SK-N-SH (cell line): ENCODE measurements around the gene PTPRD.

Experiments
- EP300 ChIP-seq, 2 experiments: IDR thresholded peaks; 2 replicates each; pipeline versions ENCODE4 v1.4.0 to v1.6.1; 2012; ENCODE audit warnings: borderline replicate concordance in 1 of 2, low read depth in 1 of 2, low read length in 1 of 2
- EZH2phosphoT487 ChIP-seq: fragments of 200-600 bp; sonication (generic); IDR thresholded peaks from 2 replicates; pipeline ENCODE4 v1.6.1; 2017; ENCODE audit warnings: low read depth, mixed run types, mild to moderate bottlenecking, antibody characterized with exemption, moderate library complexity, borderline replicate concordance
- FOXM1 ChIP-seq: IDR thresholded peaks from 2 replicates; pipeline ENCODE4 v1.4.0; 2012; ENCODE audit warnings: low read depth, mild to moderate bottlenecking
- JUND ChIP-seq: IDR thresholded peaks from 2 replicates; pipeline ENCODE4 v1.4.0; 2012
- MEF2A ChIP-seq: IDR thresholded peaks from 2 replicates; pipeline ENCODE4 v1.4.0; 2012; ENCODE audit warnings: low read depth, borderline replicate concordance
- NFIC ChIP-seq: IDR thresholded peaks from 2 replicates; pipeline ENCODE4 v1.4.0; 2012; ENCODE audit warnings: borderline replicate concordance
- POLR2AphosphoS5 ChIP-seq: IDR thresholded peaks from 2 replicates; pipeline ENCODE4 v1.6.1; 2012; ENCODE audit warnings: low read depth, low read length
- RXRA ChIP-seq: IDR thresholded peaks from 2 replicates; pipeline ENCODE4 v1.4.0; 2012; ENCODE audit warnings: low read depth, mild to moderate bottlenecking, borderline replicate concordance
- TCF12 ChIP-seq: IDR thresholded peaks from 2 replicates; pipeline ENCODE4 v1.4.0; 2012
- TF ChIP-seq, protein P1 (sequence below): fragments of 200-600 bp; sonication (generic); IDR thresholded peaks from 2 replicates; pipeline ENCODE4 v1.6.1; 2017; ENCODE audit warnings: antibody characterized with exemption, mild to moderate bottlenecking, moderate library complexity
- TF ChIP-seq, protein P2 (sequence below): IDR thresholded peaks from 2 replicates; pipeline ENCODE4 v1.4.0; 2012; ENCODE audit warnings: low read depth, borderline replicate concordance

DNA sequence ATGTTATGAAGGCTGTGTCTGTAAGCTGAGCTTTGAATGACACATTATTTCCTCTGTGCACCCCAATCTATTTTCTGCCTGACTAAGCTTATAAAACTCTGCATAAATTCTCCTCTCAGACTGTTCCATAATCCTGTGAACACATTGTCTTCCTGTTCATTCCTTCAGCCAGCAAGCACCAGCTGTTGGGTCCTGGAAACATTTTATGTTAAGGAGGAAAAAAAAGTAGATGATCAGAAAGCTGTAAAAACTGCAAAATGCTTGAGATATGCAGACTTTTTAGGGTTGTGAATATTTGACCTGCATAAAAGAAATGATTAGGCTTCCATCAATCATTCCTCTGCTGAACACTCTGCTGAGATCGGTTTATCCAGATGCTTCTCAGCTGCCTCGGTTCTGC is 1567.2 kb downstream of the PTPRD start:
- TF ChIP-seq, protein P1, sequence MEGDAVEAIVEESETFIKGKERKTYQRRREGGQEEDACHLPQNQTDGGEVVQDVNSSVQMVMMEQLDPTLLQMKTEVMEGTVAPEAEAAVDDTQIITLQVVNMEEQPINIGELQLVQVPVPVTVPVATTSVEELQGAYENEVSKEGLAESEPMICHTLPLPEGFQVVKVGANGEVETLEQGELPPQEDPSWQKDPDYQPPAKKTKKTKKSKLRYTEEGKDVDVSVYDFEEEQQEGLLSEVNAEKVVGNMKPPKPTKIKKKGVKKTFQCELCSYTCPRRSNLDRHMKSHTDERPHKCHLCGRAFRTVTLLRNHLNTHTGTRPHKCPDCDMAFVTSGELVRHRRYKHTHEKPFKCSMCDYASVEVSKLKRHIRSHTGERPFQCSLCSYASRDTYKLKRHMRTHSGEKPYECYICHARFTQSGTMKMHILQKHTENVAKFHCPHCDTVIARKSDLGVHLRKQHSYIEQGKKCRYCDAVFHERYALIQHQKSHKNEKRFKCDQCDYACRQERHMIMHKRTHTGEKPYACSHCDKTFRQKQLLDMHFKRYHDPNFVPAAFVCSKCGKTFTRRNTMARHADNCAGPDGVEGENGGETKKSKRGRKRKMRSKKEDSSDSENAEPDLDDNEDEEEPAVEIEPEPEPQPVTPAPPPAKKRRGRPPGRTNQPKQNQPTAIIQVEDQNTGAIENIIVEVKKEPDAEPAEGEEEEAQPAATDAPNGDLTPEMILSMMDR, result no peak
- TF ChIP-seq FOXM1 (no peak), POLR2AphosphoS5 (no peak), MEF2A (no peak), NFIC (no peak), EP300 (IDR thresholded peaks at IDR 0.05; ENCODE audit: borderline replicate concordance in 1 of 2, low read depth in 1 of 2, low read length in 1 of 2) (no peak), EZH2phosphoT487 (no peak), RXRA (no peak), TCF12 (no peak), JUND (no peak)
- TF ChIP-seq, protein P2, sequence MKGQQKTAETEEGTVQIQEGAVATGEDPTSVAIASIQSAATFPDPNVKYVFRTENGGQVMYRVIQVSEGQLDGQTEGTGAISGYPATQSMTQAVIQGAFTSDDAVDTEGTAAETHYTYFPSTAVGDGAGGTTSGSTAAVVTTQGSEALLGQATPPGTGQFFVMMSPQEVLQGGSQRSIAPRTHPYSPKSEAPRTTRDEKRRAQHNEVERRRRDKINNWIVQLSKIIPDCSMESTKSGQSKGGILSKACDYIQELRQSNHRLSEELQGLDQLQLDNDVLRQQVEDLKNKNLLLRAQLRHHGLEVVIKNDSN, result no peak
